ENCODE results near the gene FAM3D. TPM values are rescaled to one million over a fixed set of nuclear protein-coding genes. Genes with fewer than 3 reads are reported as not detected.

Gene FAM3D
- total RNA-seq, 4 donors from 2014 or later = 1.9 to 33.2 TPM; not detected in 2

DNA sequence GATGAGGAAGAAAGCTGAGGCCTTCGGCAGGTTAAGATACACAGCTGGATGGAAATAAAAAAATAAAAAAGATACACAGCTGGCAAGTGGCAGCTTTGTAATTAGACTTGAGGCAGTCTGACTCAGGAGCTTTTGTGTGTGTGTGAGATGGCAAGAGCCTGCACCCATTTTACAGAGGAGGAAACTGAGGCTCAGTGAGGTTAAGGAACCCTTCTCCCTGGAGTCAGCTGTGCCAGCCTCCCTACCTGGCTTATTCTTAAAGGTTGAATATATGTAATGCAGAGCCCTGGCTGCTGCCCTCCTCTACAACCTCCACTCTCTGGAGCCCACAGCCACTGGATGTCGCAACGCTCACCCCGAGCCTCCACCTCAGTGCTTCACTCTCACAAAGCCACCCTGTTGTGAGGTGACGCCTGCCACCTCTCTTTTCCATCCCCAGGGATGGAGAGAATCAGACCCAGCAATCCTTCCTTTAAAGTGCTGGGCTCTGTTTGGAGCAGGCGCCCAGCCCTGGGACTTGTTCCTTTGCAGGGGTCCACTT, 68.7 kb downstream of the FAM3D start:
- Histone ChIP-seq H3K27me3 (no peaks in the 10 kb centered on the region), H3K4me3 (no peak overlapping the region), H3K4me1 (no peaks in the 10 kb centered on the region), H3K36me3 (no peaks in the 10 kb centered on the region), H3K27ac (no peak overlapping the region), H3K9me3 (no peaks in the 10 kb centered on the region)
- 56 to 80% methylated on average over 1 of the region's 6 CpGs for WGBS, 2 donors (ENCODE audit: low coverage in 1 of 2)
- TF ChIP-seq POLR2A (IDR thresholded peaks at IDR 0.05) (no peak), POLR2AphosphoS5 (IDR thresholded peaks at IDR 0.05) (no peak), EP300 (IDR thresholded peaks at IDR 0.05) (no peak)
- TF ChIP-seq, protein P1, sequence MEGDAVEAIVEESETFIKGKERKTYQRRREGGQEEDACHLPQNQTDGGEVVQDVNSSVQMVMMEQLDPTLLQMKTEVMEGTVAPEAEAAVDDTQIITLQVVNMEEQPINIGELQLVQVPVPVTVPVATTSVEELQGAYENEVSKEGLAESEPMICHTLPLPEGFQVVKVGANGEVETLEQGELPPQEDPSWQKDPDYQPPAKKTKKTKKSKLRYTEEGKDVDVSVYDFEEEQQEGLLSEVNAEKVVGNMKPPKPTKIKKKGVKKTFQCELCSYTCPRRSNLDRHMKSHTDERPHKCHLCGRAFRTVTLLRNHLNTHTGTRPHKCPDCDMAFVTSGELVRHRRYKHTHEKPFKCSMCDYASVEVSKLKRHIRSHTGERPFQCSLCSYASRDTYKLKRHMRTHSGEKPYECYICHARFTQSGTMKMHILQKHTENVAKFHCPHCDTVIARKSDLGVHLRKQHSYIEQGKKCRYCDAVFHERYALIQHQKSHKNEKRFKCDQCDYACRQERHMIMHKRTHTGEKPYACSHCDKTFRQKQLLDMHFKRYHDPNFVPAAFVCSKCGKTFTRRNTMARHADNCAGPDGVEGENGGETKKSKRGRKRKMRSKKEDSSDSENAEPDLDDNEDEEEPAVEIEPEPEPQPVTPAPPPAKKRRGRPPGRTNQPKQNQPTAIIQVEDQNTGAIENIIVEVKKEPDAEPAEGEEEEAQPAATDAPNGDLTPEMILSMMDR (IDR thresholded peaks at IDR 0.05) = no peak
- ATAC-seq = no peak

DNA sequence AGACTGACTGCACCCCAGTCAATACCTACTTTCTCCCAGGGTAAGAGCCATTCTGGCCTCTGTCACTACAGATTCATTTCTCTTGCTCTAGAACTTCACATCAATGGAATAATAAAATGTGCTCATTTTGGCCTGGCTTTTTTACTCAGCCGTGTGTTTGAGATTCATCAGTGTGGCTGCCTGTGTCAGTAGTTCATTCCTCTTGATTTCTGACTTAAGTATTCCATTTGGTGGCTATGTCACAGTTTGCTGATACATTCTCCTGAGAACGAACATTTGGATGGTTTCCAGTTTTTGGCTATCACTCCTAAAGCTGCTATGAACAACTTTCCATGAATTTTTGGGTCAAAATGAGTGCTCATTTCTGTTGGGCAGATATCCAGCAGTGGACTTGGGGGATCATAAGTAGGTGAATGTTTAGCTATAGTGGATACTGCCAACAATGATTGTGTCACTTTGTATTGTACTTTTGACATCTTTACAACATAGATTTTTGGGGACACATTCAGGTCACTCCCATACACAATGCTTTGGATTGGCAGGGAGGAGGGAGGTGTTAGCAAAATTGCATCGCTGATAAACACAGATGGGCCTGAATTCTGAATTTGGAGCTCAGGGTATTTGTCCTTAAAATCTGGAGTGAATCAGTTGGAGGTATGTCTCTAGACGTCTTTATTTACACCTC, 69.6 kb downstream of the FAM3D start:
- Histone ChIP-seq H3K4me1 (no peaks in the 10 kb centered on the region), H3K36me3 (no peaks in the 10 kb centered on the region), H3K27ac (no peak overlapping the region), H3K9me3 (no peaks in the 10 kb centered on the region), H3K4me3 (no peak overlapping the region), H3K27me3 (no peaks in the 10 kb centered on the region)
- ATAC-seq = no peak
- 50 to 53% methylated on average over 4 of the region's 4 CpGs for WGBS, 2 donors (ENCODE audit: low coverage in 1 of 2)
- no peak for TF ChIP-seq POLR2AphosphoS5 (IDR thresholded peaks at IDR 0.05)
- no peak for TF ChIP-seq EP300 (IDR thresholded peaks at IDR 0.05)
- TF ChIP-seq, protein P1 (IDR thresholded peaks at IDR 0.05) = no peak
- TF ChIP-seq POLR2A (IDR thresholded peaks at IDR 0.05) = no peak

DNA sequence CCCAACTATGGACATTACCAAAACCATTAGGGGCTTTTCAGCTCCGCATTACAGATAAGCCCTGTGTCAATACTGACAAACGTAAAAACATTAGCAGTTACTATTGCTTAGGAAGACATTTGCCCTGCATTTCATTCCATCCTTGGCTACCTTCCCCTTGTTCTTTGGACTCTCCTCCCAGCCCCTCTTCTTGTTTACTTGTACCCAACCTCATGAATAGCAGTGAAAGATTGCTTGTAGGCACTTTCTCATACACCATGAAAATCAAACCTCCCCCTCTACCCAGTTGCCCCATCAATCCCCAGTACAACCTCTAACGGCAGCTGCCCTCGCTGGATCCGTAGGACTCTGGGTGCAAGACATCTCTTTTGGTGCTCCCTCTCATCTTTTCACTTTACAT, 72.5 kb downstream of the FAM3D start:
- TF ChIP-seq EP300 (IDR thresholded peaks at IDR 0.05) (no peak), POLR2AphosphoS5 (IDR thresholded peaks at IDR 0.05) (no peak), POLR2A (IDR thresholded peaks at IDR 0.05) (no peak)
- TF ChIP-seq, protein P1 (IDR thresholded peaks at IDR 0.05) = no peak
- Histone ChIP-seq H3K4me1 (no peaks in the 10 kb centered on the region), H3K36me3 (no peaks in the 10 kb centered on the region), H3K27ac (no peak overlapping the region), H3K4me3 (no peak overlapping the region), H3K27me3 (no peaks in the 10 kb centered on the region), H3K9me3 (no peaks in the 10 kb centered on the region)
- ATAC-seq = no peak
- 66 to 94% methylated on average over 5 of the region's 5 CpGs for WGBS, 2 donors (ENCODE audit: low coverage in 1 of 2)

DNA sequence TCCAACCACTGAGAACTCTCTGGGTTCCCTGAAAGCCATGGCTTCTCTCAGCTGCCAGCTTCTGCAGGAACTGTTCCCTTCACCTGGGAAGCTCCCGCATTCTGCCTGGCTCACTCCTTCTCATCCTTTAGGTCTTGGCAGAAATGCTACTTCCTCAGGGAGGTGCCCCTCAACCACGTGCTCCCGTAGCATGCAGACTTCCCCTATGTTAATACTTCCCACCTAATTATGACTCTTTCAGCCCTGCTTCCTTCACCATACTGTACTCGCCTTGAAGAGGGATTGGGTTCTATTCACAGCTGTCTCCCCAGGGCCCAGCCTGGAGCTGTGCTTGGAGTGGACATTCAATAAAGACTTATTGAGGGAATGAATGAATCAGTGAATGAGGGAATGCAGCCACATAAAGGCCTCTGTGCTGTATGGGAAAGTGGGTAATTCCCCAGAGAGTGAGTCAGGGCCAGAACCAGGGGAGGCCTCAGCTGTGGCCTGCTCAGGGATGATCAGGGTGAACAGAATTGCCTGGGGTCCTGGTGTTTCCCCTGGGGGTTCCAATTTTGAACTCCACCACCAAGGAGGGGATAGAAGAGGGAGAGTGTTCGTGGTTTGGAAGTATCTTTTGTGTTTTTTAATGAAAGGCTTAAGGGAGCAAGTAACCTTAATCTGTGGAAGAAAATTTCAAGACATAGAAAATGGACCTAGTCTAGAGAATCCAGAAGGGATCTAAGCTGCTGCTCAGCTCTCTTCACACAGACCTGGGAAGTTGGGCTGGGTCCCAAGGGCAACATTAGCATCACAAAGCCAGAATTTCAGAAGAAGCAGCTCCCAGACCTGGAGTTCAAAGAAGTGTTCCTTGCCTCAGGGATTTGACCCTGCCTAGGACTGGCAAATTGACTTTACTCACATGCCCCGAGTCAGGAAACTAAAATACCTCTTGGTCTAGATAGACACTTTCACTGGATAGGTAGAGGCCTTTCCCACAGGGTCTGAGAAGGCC, 74.8 kb downstream of the FAM3D start:
- WGBS, 2 donors (ENCODE audit: low coverage in 1 of 2) = 55 to 70% methylated on average over 3 to 5 of the region's 6 CpGs
- H3K27me3 ChIP-seq = peaks cover 17% of the 10 kb centered on the region
- TF ChIP-seq POLR2AphosphoS5 (IDR thresholded peaks at IDR 0.05) (no peak), POLR2A (IDR thresholded peaks at IDR 0.05) (no peak), EP300 (IDR thresholded peaks at IDR 0.05) (no peak)
- TF ChIP-seq, protein P1 (IDR thresholded peaks at IDR 0.05) = no peak

More for the DNA sequence above, 74.8 kb downstream of the FAM3D start:
- Histone ChIP-seq H3K9me3 (no peaks in the 10 kb centered on the region), H3K36me3 (no peaks in the 10 kb centered on the region), H3K4me3 (no peak overlapping the region), H3K27ac (no peak overlapping the region), H3K4me1 (peaks cover 0 to 4% (median 0%) of the 10 kb centered on the region in 3 donors)
- ATAC-seq = no peak
